HG03175 (cell line): ENCODE results near the gene PHF13.
"Not testable (repeated sequence)": the region's sequence is repeated elsewhere in the genome, so short reads cannot be mapped to it uniquely, and the experiment has no call there.

Experiments
- ATAC-seq: cut with Tn5 transposase; IDR thresholded peaks from one replicate; pipeline ENCODE4 v1.9.1; 2021; ENCODE audit warnings: mild to moderate bottlenecking, moderate library complexity; ENCODE audit not compliant: unreplicated experiment

The PHF13 gene

GRCh38 chr1:6586404-6586816, 27.1 kb upstream of the PHF13 start:
- no peak for ATAC-seq

- no peak for ATAC-seq
Observed at GRCh38 chr1:6587261-6588005, 26.1 kb upstream of the PHF13 start.

- ATAC-seq, result no peak
Observed at GRCh38 chr1:6588128-6588892, 25.2 kb upstream of the PHF13 start.

GRCh38 chr1:6588893-6589520, 24.5 kb upstream of the PHF13 start:
- no peak for ATAC-seq

GRCh38 chr1:6590046-6590445, 23.5 kb upstream of the PHF13 start:
- ATAC-seq, result no peak

GRCh38 chr1:6591222-6591621, 22.3 kb upstream of the PHF13 start:
- no peak for ATAC-seq

GRCh38 chr1:6591644-6592043, 21.9 kb upstream of the PHF13 start:
- ATAC-seq, result no peak

- ATAC-seq, result no peak
Observed at GRCh38 chr1:6592441-6592840, 21.1 kb upstream of the PHF13 start.

- ATAC-seq, result no peak
Observed at GRCh38 chr1:6592865-6593593, 20.5 kb upstream of the PHF13 start.

GRCh38 chr1:6593810-6594209, 19.7 kb upstream of the PHF13 start:
- ATAC-seq, result no peak

GRCh38 chr1:6594977-6595740, 18.4 kb upstream of the PHF13 start:
- ATAC-seq, result no peak

GRCh38 chr1:6596351-6596750, 17.2 kb upstream of the PHF13 start:
- ATAC-seq, result no peak

GRCh38 chr1:6596886-6597776, 16.4 kb upstream of the PHF13 start:
- ATAC-seq, result no peak

- no peak for ATAC-seq
Observed at GRCh38 chr1:6597777-6598131, 15.8 kb upstream of the PHF13 start.

- ATAC-seq, result no peak
Observed at GRCh38 chr1:6599141-6599975, 14.2 kb upstream of the PHF13 start.

GRCh38 chr1:6599991-6600390, 13.5 kb upstream of the PHF13 start:
- ATAC-seq, result not testable (repeated sequence)

- no peak for ATAC-seq
Observed at GRCh38 chr1:6600410-6601048, 13.0 kb upstream of the PHF13 start.
